Fibroblast of mammary gland (primary cell): ENCODE data around the gene PRKN.
"Not testable (repeated sequence)": the region's sequence is repeated elsewhere in the genome, so short reads cannot be mapped to it uniquely, and the experiment has no call there.

Source experiments
- DNase-seq: peaks from one replicate; pipeline ENCODE4 v3.0.0-alpha.2; 2010; ENCODE audit warnings: low read depth
- H3K4me3 ChIP-seq: 2 replicates; pipeline ENCODE4 v1.5.1; 2011; ENCODE audit warnings: low read depth, mild to moderate bottlenecking, low read length, moderate library complexity; ENCODE audit not compliant: control insufficient read depth
- CTCF ChIP-seq: conservative IDR thresholded peaks from 2 replicates; pipeline ENCODE4 v1.5.1; 2011; ENCODE audit warnings: low read depth, low read length, inconsistent platforms; ENCODE audit not compliant: control insufficient read depth, insufficient read depth

The PRKN gene

DNA sequence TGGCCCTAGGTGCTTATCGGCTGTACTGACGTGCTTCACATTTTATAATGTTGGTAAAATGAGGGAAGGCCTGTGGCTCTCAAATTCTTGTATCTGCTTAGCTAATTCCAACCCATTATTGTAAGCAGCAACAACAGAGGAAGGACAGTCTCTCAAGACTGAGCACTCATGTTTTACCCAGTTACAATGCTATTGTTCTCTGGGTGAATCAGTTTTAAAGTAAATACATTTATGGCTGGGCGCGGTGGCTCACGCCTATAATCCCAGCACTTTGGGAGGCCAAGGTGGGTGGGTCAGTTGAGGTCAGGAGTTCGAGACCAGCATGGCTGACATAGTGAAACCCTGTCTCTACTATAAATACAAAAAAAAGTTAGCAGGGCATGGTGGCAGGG, 194.6 kb downstream of the PRKN start:
- DNase-seq: no peak
- no peak for TF ChIP-seq CTCF

GRCh38 chr6:162532283-162533008, 195.1 kb downstream of the PRKN start:
- no peak for TF ChIP-seq CTCF
- no peak for DNase-seq

More for the DNA sequence above, 194.6 kb downstream of the PRKN start:
- no peak overlapping the region for H3K4me3 ChIP-seq

DNA sequence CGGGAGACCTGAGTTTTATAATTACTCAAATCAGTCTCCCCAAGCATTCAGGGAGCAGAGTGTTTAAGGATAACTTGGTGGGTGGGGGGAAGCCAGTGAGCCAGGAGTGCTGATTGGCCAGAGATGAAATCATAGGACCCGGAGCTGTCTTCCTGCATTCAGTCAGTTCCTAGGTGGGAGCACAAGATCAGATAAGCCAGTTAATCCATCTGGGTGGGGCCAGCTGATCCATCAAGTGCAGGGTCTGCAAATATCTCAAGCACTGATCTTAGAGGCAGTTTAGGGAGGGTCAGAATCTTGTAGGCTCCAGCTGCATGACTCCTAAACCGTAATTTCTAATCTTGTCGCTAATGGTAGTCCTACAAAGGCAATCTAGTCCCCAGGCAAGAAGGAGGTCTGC, 196.2 kb downstream of the PRKN start:
- H3K4me3 ChIP-seq, DNase-seq: not testable (repeated sequence)

More at GRCh38 chr6:162532283-162533008, 195.1 kb downstream of the PRKN start:
- no peak overlapping the region for H3K4me3 ChIP-seq

DNA sequence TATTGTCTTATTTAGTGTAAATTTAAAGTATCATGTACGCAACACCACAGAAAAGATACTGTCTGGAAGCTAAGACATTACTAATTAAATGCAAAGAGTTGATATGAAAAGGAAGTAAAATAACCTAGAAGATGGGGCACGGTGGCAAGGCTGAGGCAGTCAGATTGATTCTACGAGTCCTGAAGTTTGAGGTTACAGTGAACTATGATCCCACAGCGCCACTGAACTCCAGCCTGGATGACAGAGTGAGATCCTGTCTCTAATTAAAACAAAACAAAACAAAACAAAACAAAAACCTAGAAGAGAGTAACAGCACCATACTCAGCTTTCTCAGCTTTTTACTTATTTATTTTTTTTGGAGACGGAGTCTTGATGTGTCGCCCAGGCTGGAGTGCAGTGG, 199.0 kb downstream of the PRKN start:
- no peak overlapping the region for H3K4me3 ChIP-seq
- TF ChIP-seq CTCF: no peak
- DNase-seq: no peak

GRCh38 chr6:162526960-162527359, 200.6 kb downstream of the PRKN start:
- no peak for DNase-seq
- no peak overlapping the region for H3K4me3 ChIP-seq
- no peak for TF ChIP-seq CTCF

DNA sequence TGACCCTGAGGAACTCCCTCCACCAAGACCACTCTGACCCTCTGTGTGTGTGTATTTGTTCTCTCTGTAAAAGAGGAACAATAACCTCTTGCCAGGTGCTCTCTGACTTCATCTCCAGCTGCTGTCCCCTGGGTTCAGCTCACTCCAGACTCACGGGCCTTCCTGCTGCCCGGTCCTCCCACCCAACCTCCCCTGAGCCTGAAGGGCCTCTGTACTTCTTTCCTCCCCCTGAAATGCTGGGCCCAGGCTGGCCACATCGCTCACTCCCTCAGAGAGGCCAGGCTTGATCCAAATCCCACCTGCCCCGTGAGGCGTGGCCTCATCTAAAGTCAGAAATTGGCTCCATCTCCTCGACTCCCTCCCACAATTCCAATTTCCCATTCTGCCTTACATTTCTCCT, 202.4 kb downstream of the PRKN start:
- no peak for TF ChIP-seq CTCF
- DNase-seq: no peak
- no peak overlapping the region for H3K4me3 ChIP-seq

- no peak overlapping the region for H3K4me3 ChIP-seq
- DNase-seq: no peak
- TF ChIP-seq CTCF: no peak
Measured at GRCh38 chr6:162512744-162513143, 214.8 kb downstream of the PRKN start.
